SK-N-SH (cell line): ENCODE data around the gene TRIP13. TPM values are rescaled to one million over a fixed set of nuclear protein-coding genes. Genes with fewer than 3 reads are reported as not detected.

ENCODE experiments used
- CTCF ChIA-PET: fragments of 300-600, 350-600 bp; formaldehyde crosslinking; extraction: SDS; loops from one replicate; lab custom pipeline; 2021; lab: Yijun Ruan, JAX
- POLR2A ChIA-PET: fragments of 350-600 bp; sonication (Branson Sonifier 250); formaldehyde crosslinking; extraction: SDS; loops from one replicate; lab custom pipeline; 2020; ENCODE audit warnings: antibody characterized with exemption, inconsistent platforms; lab: Yijun Ruan, JAX
- DNase-seq: peaks from one replicate; pipeline ENCODE4 v3.0.0; 2012
- H2AFZ ChIP-seq: fragments of 200-600 bp; sonication (generic); 2 replicates; pipeline ENCODE4 v1.8.1; 2016; ENCODE audit warnings: antibody characterized with exemption, mild to moderate bottlenecking, low read depth
- H3F3A ChIP-seq: fragments of 200-600 bp; sonication (generic); replicated peaks from 2 replicates; pipeline ENCODE3; 2016; ENCODE audit warnings: antibody characterized with exemption, mild to moderate bottlenecking; ENCODE audit not compliant: insufficient read depth
- H3K27ac ChIP-seq, 2 experiments: fragments of 200-500 bp in 1 of 2; fragments of 200-600 bp in 1 of 2; sonication (Bioruptor generic) in 1 of 2; sonication (generic), shearing (Covaris generic) in 1 of 2; 2 replicates each; pipeline versions ENCODE4 v1.5.1 to v1.6.1; 2014 to 2016; ENCODE audit warnings: low read depth in 2 of 2, inconsistent platforms in 1 of 2, low read length in 1 of 2, mild to moderate bottlenecking in 1 of 2, mixed read lengths in 1 of 2
- H3K27me3 ChIP-seq: fragments of 200-600 bp; sonication (generic), shearing (Covaris generic); 2 replicates; pipeline ENCODE4 v1.6.1; 2016; ENCODE audit warnings: mixed run types; ENCODE audit not compliant: insufficient read depth
- H3K36me3 ChIP-seq, 2 experiments: fragments of 200-500 bp in 1 of 2; fragments of 200-600 bp in 1 of 2; sonication (Bioruptor generic) in 1 of 2; sonication (generic) in 1 of 2; replicated peaks in 1 of 2; 2 replicates each; pipeline versions ENCODE3 to v1.5.1; 2014 to 2016; ENCODE audit warnings: low read length in 1 of 2, mild to moderate bottlenecking in 1 of 2; ENCODE audit not compliant: insufficient read depth in 2 of 2, control insufficient read depth in 1 of 2
- H3K4me1 ChIP-seq, 2 experiments: fragments of 200-500 bp in 1 of 2; fragments of 200-600 bp in 1 of 2; sonication (Bioruptor generic) in 1 of 2; sonication (generic), shearing (Covaris generic) in 1 of 2; 2 replicates each; pipeline versions ENCODE4 v1.5.1 to v1.6.1; 2014 to 2016; ENCODE audit warnings: low read depth in 1 of 2, low read length in 1 of 2, mixed run types in 1 of 2; ENCODE audit not compliant: insufficient read depth in 2 of 2, control insufficient read depth in 1 of 2
- H3K4me2 ChIP-seq: fragments of 200-600 bp; sonication (generic), shearing (Covaris generic); 2 replicates; pipeline ENCODE4 v1.6.1; 2017; ENCODE audit warnings: mixed run types
- H3K4me3 ChIP-seq, 2 experiments: fragments of 200-500 bp in 1 of 2; fragments of 200-600 bp in 1 of 2; sonication (Bioruptor generic) in 1 of 2; sonication (generic), shearing (Covaris generic) in 1 of 2; 2 replicates each; pipeline versions ENCODE4 v1.5.1 to v1.8.1; 2014 to 2016; ENCODE audit warnings: low read depth in 2 of 2, inconsistent platforms in 1 of 2, low read length in 1 of 2, mild to moderate bottlenecking in 1 of 2, mixed read lengths in 1 of 2, moderate library complexity in 1 of 2
- H3K79me2 ChIP-seq: fragments of 200-600 bp; sonication (generic); 2 replicates; pipeline ENCODE4 v1.8.1; 2017; ENCODE audit warnings: mild to moderate bottlenecking; ENCODE audit not compliant: insufficient read depth
- H3K9ac ChIP-seq: fragments of 200-600 bp; sonication (generic); 2 replicates; pipeline ENCODE4 v1.6.1; 2017; ENCODE audit warnings: mixed run types
- H3K9me2 ChIP-seq: fragments of 200-600 bp; sonication (generic); 2 replicates; pipeline ENCODE4 v1.6.1; 2017; ENCODE audit warnings: mixed run types
- H3K9me3 ChIP-seq: fragments of 200-600 bp; sonication (generic); 2 replicates; pipeline ENCODE4 v1.6.1; 2017; ENCODE audit warnings: mixed run types, mild to moderate bottlenecking, moderate library complexity
- H4K20me1 ChIP-seq: fragments of 200-600 bp; sonication (generic); 2 replicates; pipeline ENCODE4 v1.6.1; 2017; ENCODE audit warnings: mild to moderate bottlenecking, mixed run types; ENCODE audit not compliant: insufficient read depth
- ELF1 ChIP-seq: IDR thresholded peaks from 2 replicates; pipeline ENCODE4 v1.4.0; 2012
- EZH2phosphoT487 ChIP-seq: fragments of 200-600 bp; sonication (generic); IDR thresholded peaks from 2 replicates; pipeline ENCODE4 v1.6.1; 2017; ENCODE audit warnings: low read depth, mixed run types, mild to moderate bottlenecking, antibody characterized with exemption, moderate library complexity, borderline replicate concordance
- FOSL2 ChIP-seq: IDR thresholded peaks from 2 replicates; pipeline ENCODE4 v1.4.0; 2012; ENCODE audit warnings: low read depth, mild to moderate bottlenecking, moderate library complexity, borderline replicate concordance
- FOXJ3 ChIP-seq: sonication (generic); formaldehyde crosslinking; IDR thresholded peaks from 2 replicates; pipeline ENCODE4 v1.5.1; 2020; ENCODE audit warnings: mild to moderate bottlenecking, missing genetic modification reagents
- FOXM1 ChIP-seq: IDR thresholded peaks from 2 replicates; pipeline ENCODE4 v1.4.0; 2012; ENCODE audit warnings: low read depth, mild to moderate bottlenecking
- JUND ChIP-seq: IDR thresholded peaks from 2 replicates; pipeline ENCODE4 v1.4.0; 2012
- MEF2A ChIP-seq: IDR thresholded peaks from 2 replicates; pipeline ENCODE4 v1.4.0; 2012; ENCODE audit warnings: low read depth, borderline replicate concordance
- NFIC ChIP-seq: IDR thresholded peaks from 2 replicates; pipeline ENCODE4 v1.4.0; 2012; ENCODE audit warnings: borderline replicate concordance
- NRF1 ChIP-seq: IDR thresholded peaks from 2 replicates; pipeline ENCODE4 v1.6.1; 2012; ENCODE audit warnings: low read depth, mild to moderate bottlenecking, low read length
- POLR2AphosphoS5 ChIP-seq: IDR thresholded peaks from 2 replicates; pipeline ENCODE4 v1.6.1; 2012; ENCODE audit warnings: low read depth, low read length
- RAD21 ChIP-seq: IDR thresholded peaks from 2 replicates; pipeline ENCODE4 v1.6.1; 2012; ENCODE audit warnings: mild to moderate bottlenecking, low read length
- RCOR1 ChIP-seq: fragments of 150-350 bp; IDR thresholded peaks from 2 replicates; pipeline ENCODE4 v1.6.1; 2017; ENCODE audit warnings: antibody characterized with exemption, low read length
- RXRA ChIP-seq: IDR thresholded peaks from 2 replicates; pipeline ENCODE4 v1.4.0; 2012; ENCODE audit warnings: low read depth, mild to moderate bottlenecking, borderline replicate concordance
- SIN3A ChIP-seq: IDR thresholded peaks from 2 replicates; pipeline ENCODE4 v1.6.1; 2012; ENCODE audit warnings: low read depth, mild to moderate bottlenecking, low read length, moderate library complexity, borderline replicate concordance
- SMC3 ChIP-seq: IDR thresholded peaks from 2 replicates; pipeline ENCODE4 v1.6.1; 2012; ENCODE audit warnings: low read depth, low read length, improper control_type of control experiment
- TAF1 ChIP-seq: IDR thresholded peaks from 2 replicates; pipeline ENCODE4 v1.6.1; 2012; ENCODE audit warnings: low read depth, mild to moderate bottlenecking, low read length, moderate library complexity, borderline replicate concordance
- TEAD4 ChIP-seq: IDR thresholded peaks from 2 replicates; pipeline ENCODE4 v1.4.0; 2012; ENCODE audit warnings: mild to moderate bottlenecking, borderline replicate concordance; ENCODE audit not compliant: insufficient read depth
- YY1 ChIP-seq: IDR thresholded peaks from 2 replicates; pipeline ENCODE4 v1.4.0; 2012; ENCODE audit warnings: low read depth, mild to moderate bottlenecking
- WGBS: methylation state at CpG from one replicate; pipeline ENCODE4 v1.1.6; 2017; ENCODE audit warnings: low lambda C conversion rate; 5-methylcytosine and 5-hydroxymethylcytosine counted together
- polyA plus RNA-seq, 3 experiments: library from polyadenylated mRNA; depleted of rRNA; stranded (reverse); fragments of >200 nt; gene quantifications; 2 replicates each; pipeline ENCODE4 v1.2.3, GENCODE V29; 2012
- TF ChIP-seq, protein P1 (sequence below): IDR thresholded peaks from 2 replicates; pipeline ENCODE4; 2012
- TF ChIP-seq, protein P2 (sequence below): fragments of 150-350 bp; IDR thresholded peaks from 2 replicates; pipeline ENCODE4 v1.6.1; 2017; ENCODE audit warnings: antibody characterized with exemption, low read length, low read depth, borderline replicate concordance
- TF ChIP-seq, protein P3 (sequence below): IDR thresholded peaks from 2 replicates; pipeline ENCODE4 v1.4.0; 2012; ENCODE audit warnings: low read depth
- TF ChIP-seq, protein P4 (sequence below): IDR thresholded peaks from 2 replicates; pipeline ENCODE4 v1.4.0; 2012; ENCODE audit warnings: low read depth, borderline replicate concordance

The TRIP13 gene
- polyA plus RNA-seq, 1 of the 3 experiments (the other 2 are of a cell fraction) = 24.1 TPM

DNA sequence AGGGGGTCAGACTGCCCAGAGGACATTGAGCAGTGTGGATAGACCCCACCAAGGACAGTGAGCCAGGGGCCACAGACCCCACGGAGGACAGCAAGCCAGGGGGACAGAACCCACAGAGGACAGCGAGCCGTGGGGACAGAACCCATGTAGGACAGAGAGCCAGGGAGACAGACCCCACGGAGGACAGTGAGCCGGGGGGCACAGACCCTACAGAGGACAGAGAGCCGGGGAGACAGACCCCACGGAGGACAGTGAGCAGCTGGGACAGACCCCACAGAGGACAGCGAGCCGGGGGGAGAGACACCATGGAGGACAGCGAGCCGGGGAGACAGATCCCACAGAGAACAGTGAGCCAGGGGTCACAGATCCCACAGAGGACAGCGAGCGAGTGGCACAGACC, 38.5 kb upstream of the TRIP13 start:
- CTCF ChIA-PET = no interaction called here
- no peak for DNase-seq
- H3K4me1 ChIP-seq = peaks cover 0 to 13% of the 10 kb centered on the region in 2 experiments; a peak in 1 of 4 replicates
- H3K27me3 ChIP-seq = peaks cover 55% of the 10 kb centered on the region
- H3K27ac ChIP-seq = no peak overlapping the region
- H3K9ac ChIP-seq = no peak overlapping the region
- WGBS = 17% methylated on average over 11 of the region's 13 CpGs
- POLR2A ChIA-PET = no interaction called here
- no peak overlapping the region for H3K4me2 ChIP-seq
- no peaks in the 10 kb centered on the region for H3K9me3 ChIP-seq
- H4K20me1 ChIP-seq = no peaks in the 10 kb centered on the region
- no peak overlapping the region for H3K4me3 ChIP-seq
- no peaks in the 10 kb centered on the region for H3K9me2 ChIP-seq
- TF ChIP-seq ELF1 (no peak), EZH2phosphoT487 (no peak), RAD21 (no peak), JUND (no peak), SIN3A (no peak), FOXJ3 (CRISPR knock-in tag) (no peak), TEAD4 (no peak), TAF1 (no peak), MEF2A (no peak), NRF1 (no peak), POLR2AphosphoS5 (no peak)
- TF ChIP-seq, protein P1, sequence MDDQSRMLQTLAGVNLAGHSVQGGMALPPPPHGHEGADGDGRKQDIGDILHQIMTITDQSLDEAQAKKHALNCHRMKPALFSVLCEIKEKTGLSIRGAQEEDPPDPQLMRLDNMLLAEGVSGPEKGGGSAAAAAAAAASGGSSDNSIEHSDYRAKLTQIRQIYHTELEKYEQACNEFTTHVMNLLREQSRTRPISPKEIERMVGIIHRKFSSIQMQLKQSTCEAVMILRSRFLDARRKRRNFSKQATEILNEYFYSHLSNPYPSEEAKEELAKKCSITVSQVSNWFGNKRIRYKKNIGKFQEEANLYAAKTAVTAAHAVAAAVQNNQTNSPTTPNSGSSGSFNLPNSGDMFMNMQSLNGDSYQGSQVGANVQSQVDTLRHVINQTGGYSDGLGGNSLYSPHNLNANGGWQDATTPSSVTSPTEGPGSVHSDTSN = no peak
- TF ChIP-seq, protein P2, sequence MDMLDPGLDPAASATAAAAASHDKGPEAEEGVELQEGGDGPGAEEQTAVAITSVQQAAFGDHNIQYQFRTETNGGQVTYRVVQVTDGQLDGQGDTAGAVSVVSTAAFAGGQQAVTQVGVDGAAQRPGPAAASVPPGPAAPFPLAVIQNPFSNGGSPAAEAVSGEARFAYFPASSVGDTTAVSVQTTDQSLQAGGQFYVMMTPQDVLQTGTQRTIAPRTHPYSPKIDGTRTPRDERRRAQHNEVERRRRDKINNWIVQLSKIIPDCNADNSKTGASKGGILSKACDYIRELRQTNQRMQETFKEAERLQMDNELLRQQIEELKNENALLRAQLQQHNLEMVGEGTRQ = no peak
- TF ChIP-seq, protein P3, sequence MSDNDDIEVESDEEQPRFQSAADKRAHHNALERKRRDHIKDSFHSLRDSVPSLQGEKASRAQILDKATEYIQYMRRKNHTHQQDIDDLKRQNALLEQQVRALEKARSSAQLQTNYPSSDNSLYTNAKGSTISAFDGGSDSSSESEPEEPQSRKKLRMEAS = no peak
- no peaks in the 10 kb centered on the region for H3K79me2 ChIP-seq
- H3F3A ChIP-seq = no peaks in the 10 kb centered on the region
- no peak overlapping the region for H2AFZ ChIP-seq
- H3K36me3 ChIP-seq = no peaks in the 10 kb centered on the region

- Histone ChIP-seq H4K20me1 (no peaks in the 10 kb centered on the region), H3K27ac (no peak overlapping the region), H3K27me3 (peaks cover 49% of the 10 kb centered on the region), H3F3A (no peaks in the 10 kb centered on the region), H3K9me3 (no peaks in the 10 kb centered on the region), H3K4me3 (no peak overlapping the region), H3K79me2 (no peaks in the 10 kb centered on the region), H3K36me3 (no peaks in the 10 kb centered on the region), H3K4me1 (peaks cover 0 to 9% of the 10 kb centered on the region in 2 experiments; a peak in 1 of 4 replicates), H3K9me2 (no peaks in the 10 kb centered on the region), H2AFZ (no peak overlapping the region), H3K4me2 (no peak overlapping the region), H3K9ac (no peak overlapping the region)
- ChIA-PET CTCF (no interaction called here), POLR2A (no interaction called here)
- 20% methylated on average over 23 of the region's 32 CpGs for WGBS
- DNase-seq = no peak
- TF ChIP-seq RCOR1 (no peak), MEF2A (no peak), POLR2AphosphoS5 (no peak), FOSL2 (no peak), EZH2phosphoT487 (no peak), SMC3 (no peak), YY1 (no peak), RAD21 (no peak), TAF1 (no peak), SIN3A (no peak), FOXM1 (no peak), RXRA (no peak), NFIC (no peak), NRF1 (no peak)
- TF ChIP-seq, protein P2 = no peak
- TF ChIP-seq, protein P4, sequence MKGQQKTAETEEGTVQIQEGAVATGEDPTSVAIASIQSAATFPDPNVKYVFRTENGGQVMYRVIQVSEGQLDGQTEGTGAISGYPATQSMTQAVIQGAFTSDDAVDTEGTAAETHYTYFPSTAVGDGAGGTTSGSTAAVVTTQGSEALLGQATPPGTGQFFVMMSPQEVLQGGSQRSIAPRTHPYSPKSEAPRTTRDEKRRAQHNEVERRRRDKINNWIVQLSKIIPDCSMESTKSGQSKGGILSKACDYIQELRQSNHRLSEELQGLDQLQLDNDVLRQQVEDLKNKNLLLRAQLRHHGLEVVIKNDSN = no peak
- TF ChIP-seq, protein P3 = no peak
Measured at GRCh38 chr5:854966-855743, 37.5 kb upstream of the TRIP13 start.
